NCI-H1417 (cell line): ENCODE data around the gene SRGAP3.

ENCODE experiments used
- DNase-seq, 3 experiments: peaks; one replicate each; lab custom pipeline; 2025; lab: John Stamatoyannopoulos, UW

Gene SRGAP3

DNA sequence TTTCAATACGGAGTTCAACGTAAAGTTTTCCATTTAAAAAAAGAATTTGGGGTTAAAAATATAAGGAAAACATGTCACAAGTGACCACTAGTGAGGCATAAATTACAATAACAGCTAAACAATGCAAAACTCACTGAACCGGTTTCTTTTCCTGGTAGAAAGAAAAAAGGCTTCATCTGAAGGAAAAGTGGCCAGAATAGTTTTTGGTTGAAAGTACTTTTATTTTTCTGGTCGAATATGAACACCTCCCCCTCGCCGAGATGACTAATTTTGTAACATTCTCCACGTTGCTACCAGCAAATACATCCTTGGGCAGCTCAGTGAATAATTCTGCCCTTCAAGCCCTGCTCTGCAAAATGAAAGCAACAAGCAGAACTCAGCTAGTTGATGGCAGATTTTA is 3.9 kb upstream of the SRGAP3 start:
- DNase-seq: no peak

- no peak for DNase-seq
Observed at GRCh38 chr3:9251055-9251786, 1.8 kb upstream of the SRGAP3 start.

DNA sequence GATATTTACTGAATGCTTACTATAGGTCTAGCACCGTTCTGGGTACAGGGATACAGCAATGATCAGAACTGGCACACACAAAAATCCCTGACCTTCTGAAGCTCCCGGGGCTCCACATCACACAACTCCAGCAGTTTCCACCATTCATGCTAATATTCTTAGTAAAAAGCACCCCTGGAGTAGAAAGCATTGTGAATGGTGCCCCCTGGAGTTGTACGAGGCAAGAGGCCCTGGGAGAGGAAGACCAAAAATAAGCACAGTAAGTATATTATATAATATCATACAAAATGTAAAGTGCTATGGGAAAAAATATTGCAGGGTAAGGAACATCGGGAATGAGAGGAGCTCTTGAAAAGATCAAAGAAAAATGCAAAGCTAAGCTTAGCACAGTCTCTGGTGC is 790 bp upstream of the SRGAP3 start:
- peak in 1 of 3 experiments; percentile 1 for DNase-seq

GRCh38 chr3:9248522-9249271 is 749 bp downstream of the SRGAP3 start:
- peak; percentile 43 to 73 (median 48) for DNase-seq

DNA sequence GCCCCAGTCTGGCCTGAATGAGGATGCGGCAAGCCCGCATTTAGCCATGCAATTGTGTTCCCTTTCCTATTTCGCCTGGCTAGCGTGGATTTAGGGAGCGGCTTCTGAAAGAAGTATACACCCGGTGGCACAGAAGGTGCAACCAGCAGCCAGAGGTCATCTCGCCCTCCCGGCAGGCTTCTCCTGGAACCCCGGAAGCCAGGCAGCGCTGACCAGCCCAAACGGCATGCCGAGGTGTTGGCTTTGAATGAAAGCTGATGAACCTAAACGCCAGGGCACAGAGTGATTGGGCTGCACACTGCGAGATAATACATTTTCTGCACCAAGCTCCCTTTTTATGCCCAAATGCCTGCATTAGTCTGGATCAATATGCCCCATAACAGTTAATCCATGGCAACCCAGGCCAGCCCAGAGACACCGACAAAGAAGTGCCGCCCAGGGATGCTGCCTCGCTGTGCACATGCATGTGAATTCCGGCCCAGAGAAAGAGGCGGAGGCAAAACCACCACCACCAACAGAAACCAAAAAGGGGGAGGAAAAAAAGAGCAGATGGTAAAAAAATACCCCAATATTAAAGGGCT is 1.4 kb downstream of the SRGAP3 start:
- DNase-seq: peak in 2 of 3 experiments; percentile 25 to 62

DNA sequence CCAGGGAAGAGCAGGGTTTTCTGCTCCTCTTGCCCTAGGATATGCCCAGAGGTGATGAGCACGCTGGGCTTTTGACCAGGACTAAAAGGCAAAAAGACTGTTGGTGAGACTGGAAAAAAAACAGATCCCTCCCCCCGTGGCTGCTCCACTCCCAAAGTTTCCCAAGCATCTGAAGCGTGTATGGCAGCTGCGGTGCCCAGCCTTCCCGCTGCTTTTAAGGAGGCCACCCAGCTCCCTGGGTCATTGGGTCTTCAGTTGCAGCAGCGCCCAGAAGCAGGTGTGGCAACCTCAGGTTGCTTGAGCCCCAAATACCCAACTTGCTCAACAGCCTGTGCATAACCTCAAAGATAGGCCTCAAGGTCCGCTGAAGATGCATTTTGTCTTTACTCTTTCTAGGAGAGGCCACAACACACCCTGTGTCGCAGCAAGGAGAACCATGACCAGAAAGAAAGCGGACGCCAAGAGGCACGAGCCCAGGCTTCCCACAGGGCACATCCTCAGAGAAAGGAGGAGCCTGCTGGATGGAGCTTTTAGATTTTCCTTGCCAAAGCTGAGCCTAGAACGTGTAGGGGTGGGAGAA is 2.0 kb downstream of the SRGAP3 start:
- peak in 1 of 3 experiments; percentile 29 for DNase-seq

DNA sequence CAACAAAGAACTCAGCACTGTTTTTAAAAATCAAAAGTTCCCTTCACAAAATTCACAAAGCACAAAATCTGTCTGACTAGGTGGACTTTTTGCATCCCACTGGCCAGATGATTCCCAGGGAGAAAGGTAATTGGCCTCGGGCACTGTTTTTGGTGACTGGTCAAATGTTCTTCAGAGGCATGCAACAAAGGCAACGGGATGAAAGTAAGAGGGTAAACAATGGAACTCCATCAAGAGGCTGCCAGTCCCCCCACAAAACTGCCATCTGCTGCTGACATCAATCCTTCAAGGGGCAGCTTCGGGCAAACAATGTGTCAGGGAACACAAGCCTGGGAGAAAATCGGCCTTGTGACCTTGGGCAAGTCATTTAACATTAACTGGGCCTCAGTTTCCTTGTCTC is 3.3 kb downstream of the SRGAP3 start:
- no peak for DNase-seq

DNA sequence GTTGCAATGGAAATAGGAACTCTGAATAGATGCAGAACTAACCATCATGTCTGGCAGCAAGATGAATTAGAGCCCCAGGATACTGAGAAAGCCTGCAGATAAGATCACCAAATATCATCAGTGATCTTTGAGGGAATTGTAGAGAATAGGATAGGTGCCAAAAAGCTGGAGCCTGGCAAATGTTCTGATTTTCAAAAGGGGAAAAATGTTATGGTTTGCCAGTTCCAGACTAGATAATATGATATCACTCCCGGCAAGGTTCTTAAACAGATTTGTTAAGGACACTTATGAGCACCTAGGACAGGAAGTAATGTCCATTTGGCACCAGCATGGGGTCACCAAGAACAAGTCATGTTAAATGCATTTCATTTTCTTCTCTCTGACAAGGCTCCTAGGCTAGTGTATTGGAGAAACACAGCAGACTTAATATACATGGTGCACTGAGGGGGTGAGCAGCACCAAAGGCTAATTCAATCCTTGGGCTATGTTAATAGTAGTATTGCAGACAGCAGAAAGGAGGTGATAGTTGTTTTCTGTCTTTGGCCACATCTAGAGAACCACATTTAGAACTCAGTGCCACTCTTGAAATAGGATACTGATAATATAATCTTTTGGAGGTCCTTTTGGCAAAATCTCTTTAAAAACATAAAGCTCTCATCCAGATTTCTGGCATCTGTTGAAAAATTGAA is 4.8 kb downstream of the SRGAP3 start:
- DNase-seq: peak in 1 of 3 experiments; percentile 1

- no peak for DNase-seq
Observed at GRCh38 chr3:9241956-9242355, 7.5 kb downstream of the SRGAP3 start.

DNA sequence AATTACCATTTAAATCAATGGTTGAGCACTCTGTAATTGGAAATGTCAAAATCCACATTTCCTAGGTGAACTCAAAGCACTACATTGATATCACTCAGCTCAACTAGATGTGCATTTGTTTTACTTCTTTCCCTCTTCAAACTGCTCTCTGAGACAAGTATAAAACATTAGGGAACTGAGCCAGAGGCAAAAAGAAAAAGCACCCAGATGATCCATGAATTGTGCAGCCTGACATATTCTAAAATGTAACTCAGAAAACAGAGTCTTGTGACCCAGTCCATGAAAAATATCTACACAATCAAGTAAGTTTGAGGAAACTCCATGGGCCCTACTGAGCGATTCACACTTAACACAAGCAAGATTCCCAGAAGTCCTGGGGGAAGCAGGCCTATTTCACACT is 9.8 kb downstream of the SRGAP3 start:
- no peak for DNase-seq

DNA sequence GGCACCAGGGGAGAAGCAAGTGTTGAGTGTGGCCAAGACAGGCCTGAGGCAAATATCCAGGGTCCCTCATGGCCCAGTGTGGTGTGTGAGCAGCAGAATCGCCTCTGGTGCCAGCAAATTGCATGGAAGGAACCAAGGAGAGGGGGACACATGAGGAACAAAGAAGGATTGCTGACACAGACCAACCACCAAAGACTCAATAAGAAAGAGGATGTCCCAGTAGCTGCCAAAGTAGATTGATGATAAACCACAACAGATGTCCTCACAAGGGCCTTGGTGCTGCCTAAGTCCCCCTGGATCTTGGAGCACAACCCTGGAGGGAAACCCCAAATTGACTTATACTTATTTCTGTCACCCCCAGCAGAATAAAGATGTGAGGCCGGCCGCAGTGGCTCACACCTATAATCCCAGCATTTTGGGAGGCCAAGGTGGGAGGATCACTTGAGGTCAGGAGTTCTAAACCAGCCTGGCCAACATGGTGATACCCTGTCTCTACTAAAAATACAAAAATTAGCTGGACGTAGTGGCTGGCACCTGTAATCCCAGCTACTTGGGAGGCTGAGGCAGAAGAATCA is 10.6 kb downstream of the SRGAP3 start:
- no peak for DNase-seq

DNA sequence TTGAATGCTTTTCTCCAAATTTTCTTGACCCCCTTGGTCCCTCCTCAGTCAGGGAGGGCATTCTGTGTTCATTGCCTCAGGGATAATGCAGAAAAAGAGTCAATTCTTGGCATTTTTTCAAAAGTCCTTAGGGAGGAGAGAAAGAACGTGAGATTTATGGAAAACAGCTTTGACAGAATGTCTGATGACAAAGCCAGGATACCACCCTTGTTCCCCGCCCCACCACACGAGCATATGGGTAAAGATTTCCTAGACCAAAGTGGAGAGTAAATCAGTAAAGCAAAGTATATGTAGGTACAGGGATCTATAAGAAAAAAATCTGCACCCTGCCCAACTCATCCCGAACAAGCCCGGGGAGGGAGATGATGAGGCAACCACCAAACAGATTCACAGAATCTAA is 11.2 kb downstream of the SRGAP3 start:
- DNase-seq: no peak

- DNase-seq: no peak
Observed at GRCh38 chr3:9233814-9234600, 15.4 kb downstream of the SRGAP3 start.

- no peak for DNase-seq
Observed at GRCh38 chr3:9233101-9233500, 16.3 kb downstream of the SRGAP3 start.

- DNase-seq: no peak
Observed at GRCh38 chr3:9231937-9232336, 17.5 kb downstream of the SRGAP3 start.

DNA sequence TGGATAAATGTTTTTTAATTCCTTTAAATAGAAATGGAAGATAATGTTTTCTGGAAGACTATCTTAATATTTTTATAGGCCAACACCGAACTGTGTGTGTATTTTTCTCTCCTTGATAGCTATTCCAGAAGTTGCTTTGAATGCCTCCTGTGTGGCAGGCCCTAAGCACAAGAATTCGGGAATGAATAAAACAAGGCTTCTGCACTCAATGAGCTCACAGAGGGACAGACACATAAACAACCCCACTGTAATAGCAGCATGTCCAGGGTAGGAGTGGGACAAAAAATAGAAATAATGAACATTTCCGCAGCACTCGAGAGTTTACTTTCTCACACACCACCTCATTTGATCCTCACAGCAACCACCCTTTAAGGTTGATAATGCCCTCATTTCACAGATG is 18.0 kb downstream of the SRGAP3 start:
- no peak for DNase-seq

- DNase-seq: no peak
Observed at GRCh38 chr3:9231006-9231405, 18.4 kb downstream of the SRGAP3 start.

- DNase-seq: no peak
Observed at GRCh38 chr3:9230596-9230995, 18.9 kb downstream of the SRGAP3 start.

DNA sequence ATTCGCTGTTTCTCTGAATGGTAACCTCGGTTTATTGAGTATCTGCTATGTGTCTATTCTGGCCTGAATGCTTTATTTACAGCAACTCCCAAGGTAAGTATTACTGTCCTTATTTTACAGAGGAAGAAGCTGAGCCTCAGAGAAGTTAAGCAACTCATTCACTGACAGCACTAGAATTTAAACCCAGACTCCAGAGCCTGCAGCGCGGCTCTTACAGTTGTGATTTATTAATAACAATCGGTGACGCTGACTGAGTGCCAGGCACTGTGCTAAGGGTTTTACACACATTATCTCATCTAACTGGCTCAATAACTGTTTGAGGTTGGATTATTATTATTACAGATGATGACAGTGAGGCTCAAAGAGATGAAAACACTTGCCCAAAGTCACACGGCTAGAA is 19.6 kb downstream of the SRGAP3 start:
- DNase-seq: no peak

- no peak for DNase-seq
Observed at GRCh38 chr3:9229325-9229724, 20.1 kb downstream of the SRGAP3 start.

GRCh38 chr3:9226326-9226725 is 23.1 kb downstream of the SRGAP3 start:
- no peak for DNase-seq
